ENCODE data around the gene DYDC1.

- no peak for TF ChIP-seq CTCF (IDR thresholded peaks at IDR 0.05; ENCODE audit: low read depth, low read length, poor library complexity, severe bottlenecking)
- TF ChIP-seq EZH2phosphoT487 (IDR thresholded peaks at IDR 0.05; ENCODE audit: borderline replicate concordance, low read length): no peak
Observed at GRCh38 chr10:80333983-80334382, 22.6 kb downstream of the DYDC1 start.
